Measurements from ENCODE around the gene ADAMTS17.

The ADAMTS17 gene

DNA sequence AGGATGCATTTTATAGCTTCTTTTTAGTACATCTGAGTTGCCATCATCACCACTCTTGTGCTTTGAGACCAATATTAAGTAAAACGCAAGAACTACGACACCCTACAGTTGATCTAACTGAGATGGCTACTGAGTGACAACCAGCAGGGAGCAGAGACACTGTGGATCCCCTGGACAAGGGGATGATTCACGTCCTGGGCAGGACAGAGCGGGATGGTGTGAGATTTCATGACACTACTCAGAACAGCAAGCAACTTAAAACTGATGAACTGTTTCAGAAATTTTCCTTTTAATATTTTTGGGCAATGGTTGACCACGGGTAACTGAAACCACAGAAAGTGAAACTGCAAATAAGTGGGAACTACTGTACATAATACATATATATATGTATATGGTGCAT lies 299.2 kb downstream of the ADAMTS17 start:
- TF ChIP-seq, protein P1, sequence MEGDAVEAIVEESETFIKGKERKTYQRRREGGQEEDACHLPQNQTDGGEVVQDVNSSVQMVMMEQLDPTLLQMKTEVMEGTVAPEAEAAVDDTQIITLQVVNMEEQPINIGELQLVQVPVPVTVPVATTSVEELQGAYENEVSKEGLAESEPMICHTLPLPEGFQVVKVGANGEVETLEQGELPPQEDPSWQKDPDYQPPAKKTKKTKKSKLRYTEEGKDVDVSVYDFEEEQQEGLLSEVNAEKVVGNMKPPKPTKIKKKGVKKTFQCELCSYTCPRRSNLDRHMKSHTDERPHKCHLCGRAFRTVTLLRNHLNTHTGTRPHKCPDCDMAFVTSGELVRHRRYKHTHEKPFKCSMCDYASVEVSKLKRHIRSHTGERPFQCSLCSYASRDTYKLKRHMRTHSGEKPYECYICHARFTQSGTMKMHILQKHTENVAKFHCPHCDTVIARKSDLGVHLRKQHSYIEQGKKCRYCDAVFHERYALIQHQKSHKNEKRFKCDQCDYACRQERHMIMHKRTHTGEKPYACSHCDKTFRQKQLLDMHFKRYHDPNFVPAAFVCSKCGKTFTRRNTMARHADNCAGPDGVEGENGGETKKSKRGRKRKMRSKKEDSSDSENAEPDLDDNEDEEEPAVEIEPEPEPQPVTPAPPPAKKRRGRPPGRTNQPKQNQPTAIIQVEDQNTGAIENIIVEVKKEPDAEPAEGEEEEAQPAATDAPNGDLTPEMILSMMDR (IDR thresholded peaks at IDR 0.05; ENCODE audit: low read depth, low read length): no peak
- Histone ChIP-seq H3K27me3 (ENCODE audit: insufficient read depth, low read depth, severe bottlenecking) (peaks cover 10% of the 10 kb centered on the region), H3K27ac (no peak overlapping the region), H3K36me3 (no peaks in the 10 kb centered on the region), H3K9me3 (ENCODE audit: severe bottlenecking) (no peaks in the 10 kb centered on the region), H3K4me3 (ENCODE audit: low read depth, low read length) (no peak overlapping the region)
- no peak for DNase-seq

DNA sequence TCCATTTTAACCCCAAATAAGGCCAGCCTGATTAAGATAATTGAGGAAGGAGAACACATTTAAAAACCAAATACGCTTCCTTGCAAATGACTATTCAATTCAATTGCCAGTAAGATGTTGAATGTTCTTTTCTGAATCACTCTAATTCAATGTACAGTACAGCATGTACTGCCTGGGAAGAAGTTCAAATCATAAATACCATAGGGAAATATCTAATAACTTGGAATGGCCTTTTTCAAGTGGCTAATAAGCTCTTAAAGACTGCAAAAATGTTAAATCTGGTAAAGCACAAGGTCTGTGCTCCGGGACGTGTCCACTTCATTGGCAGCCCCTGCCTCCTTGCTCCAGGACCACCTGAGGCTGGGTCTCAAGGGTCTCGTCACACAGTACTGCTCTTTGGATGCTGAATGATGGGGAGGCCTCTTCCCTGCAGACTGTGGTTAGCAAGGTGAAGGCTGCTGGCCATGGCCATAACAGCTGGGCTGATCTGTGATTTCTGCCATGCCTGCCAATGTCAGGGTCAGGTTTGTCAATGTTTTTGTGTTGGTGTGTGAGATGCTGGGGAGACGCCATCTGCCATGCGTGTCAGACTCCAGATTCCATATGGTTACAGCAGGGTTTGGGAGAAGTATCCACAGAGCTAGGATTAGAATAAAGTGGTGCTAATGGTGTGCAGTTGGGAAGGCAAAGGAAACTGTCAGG lies 300.5 kb downstream of the ADAMTS17 start:
- H3K9me3 ChIP-seq (ENCODE audit: severe bottlenecking): no peaks in the 10 kb centered on the region
- TF ChIP-seq, protein P1 (IDR thresholded peaks at IDR 0.05; ENCODE audit: low read depth, low read length): no peak
- DNase-seq: no peak
- peaks cover 14% of the 10 kb centered on the region for H3K27me3 ChIP-seq (ENCODE audit: insufficient read depth, low read depth, severe bottlenecking)
- H3K4me3 ChIP-seq (ENCODE audit: low read depth, low read length): no peak overlapping the region
- H3K36me3 ChIP-seq: no peaks in the 10 kb centered on the region
- no peak overlapping the region for H3K27ac ChIP-seq

DNA sequence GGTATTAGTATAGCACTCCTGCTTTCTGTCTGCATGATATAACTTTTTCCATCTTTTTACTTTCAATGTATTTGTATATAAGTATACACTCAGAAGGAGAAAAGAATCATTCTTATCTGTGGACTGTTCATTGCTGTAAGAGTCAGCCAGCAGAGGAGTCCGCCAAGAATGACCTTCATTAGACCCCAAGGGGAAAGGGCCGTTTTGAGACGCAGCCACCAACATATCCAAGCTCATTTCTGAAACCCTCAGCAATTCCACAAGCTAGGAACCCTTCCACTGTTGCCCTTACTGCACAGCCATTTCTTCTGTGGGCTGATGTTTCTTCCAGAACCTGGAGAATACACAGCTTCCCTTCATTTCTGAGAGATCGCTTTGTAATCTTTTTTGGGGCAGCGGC lies 301.8 kb downstream of the ADAMTS17 start:
- no peaks in the 10 kb centered on the region for H3K9me3 ChIP-seq (ENCODE audit: severe bottlenecking)
- H3K36me3 ChIP-seq: no peaks in the 10 kb centered on the region
- peaks cover 19% of the 10 kb centered on the region for H3K27me3 ChIP-seq (ENCODE audit: insufficient read depth, low read depth, severe bottlenecking)
- no peak overlapping the region for H3K27ac ChIP-seq
- DNase-seq: no peak
- no peak overlapping the region for H3K4me3 ChIP-seq (ENCODE audit: low read depth, low read length)
- TF ChIP-seq, protein P1 (IDR thresholded peaks at IDR 0.05; ENCODE audit: low read depth, low read length): no peak

DNA sequence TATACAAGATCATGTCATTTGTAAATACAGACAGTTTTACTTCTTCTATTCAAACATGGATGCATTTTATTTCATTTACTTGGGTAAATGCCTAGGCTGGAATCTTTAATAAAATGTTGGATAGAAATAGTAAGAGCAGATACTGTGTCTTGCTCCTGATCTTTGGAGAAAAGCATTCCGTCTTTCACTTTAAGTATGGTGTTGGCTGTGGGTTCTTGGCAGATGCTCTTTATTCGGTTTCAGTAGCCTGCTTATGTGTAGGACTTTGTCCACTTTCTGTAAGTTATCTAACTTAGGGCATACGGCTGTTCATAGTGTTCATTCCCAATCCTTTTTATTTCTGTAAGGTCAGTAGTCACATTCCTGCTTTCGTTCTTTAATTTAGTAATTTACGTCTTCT lies 303.0 kb downstream of the ADAMTS17 start:
- no peak overlapping the region for H3K4me3 ChIP-seq (ENCODE audit: low read depth, low read length)
- H3K27ac ChIP-seq: no peak overlapping the region
- no peaks in the 10 kb centered on the region for H3K9me3 ChIP-seq (ENCODE audit: severe bottlenecking)
- H3K36me3 ChIP-seq: no peaks in the 10 kb centered on the region
- H3K27me3 ChIP-seq (ENCODE audit: insufficient read depth, low read depth, severe bottlenecking): peaks cover 28% of the 10 kb centered on the region
- TF ChIP-seq, protein P1 (IDR thresholded peaks at IDR 0.05; ENCODE audit: low read depth, low read length): no peak
- DNase-seq: no peak

DNA sequence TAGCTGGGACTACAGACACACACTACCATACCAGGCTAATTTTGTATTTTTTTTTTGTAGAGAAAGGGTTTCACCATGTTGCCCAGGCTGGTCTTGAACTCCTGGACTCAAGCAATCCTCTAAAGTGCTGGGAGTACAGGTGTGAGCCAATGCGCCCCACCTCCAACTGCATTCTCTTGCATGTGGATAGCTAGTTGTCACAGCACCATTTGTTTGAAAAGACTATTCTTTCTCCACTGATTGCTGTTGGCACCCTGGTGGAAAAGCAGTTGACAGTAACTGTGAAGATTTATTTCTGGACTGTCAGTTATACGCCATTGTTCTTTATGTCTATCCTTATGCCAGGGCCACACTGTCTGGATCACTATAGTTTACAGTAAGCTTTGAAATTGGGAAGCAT lies 303.9 kb downstream of the ADAMTS17 start:
- Histone ChIP-seq H3K4me3 (ENCODE audit: low read depth, low read length) (no peak overlapping the region), H3K9me3 (ENCODE audit: severe bottlenecking) (no peaks in the 10 kb centered on the region), H3K36me3 (no peaks in the 10 kb centered on the region), H3K27ac (no peak overlapping the region), H3K27me3 (ENCODE audit: insufficient read depth, low read depth, severe bottlenecking) (peaks cover 25% of the 10 kb centered on the region)
- TF ChIP-seq, protein P1 (IDR thresholded peaks at IDR 0.05; ENCODE audit: low read depth, low read length): no peak
- no peak for DNase-seq

DNA sequence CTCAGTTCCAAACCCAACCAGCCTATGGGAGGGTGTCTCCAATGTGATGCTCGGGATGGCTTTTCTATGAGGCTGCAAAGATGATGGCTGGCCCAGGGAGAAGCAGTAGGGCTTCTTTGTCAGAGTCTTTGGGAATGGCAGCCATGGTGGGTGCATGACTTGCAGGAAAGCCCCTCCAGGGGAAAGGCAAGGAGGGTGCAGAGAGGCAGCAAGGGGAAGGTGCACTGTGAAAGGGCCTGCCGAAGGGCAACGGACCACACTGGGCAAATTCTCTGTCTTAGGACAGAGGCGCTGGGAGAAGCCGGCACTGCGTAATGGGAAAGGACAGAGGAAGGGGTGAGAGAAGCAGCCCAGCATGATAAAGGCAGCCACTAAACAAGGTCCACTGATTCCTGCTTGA lies 305.8 kb downstream of the ADAMTS17 start:
- TF ChIP-seq, protein P1 (IDR thresholded peaks at IDR 0.05; ENCODE audit: low read depth, low read length): no peak
- no peaks in the 10 kb centered on the region for H3K9me3 ChIP-seq (ENCODE audit: severe bottlenecking)
- no peak overlapping the region for H3K27ac ChIP-seq
- DNase-seq: no peak
- H3K4me3 ChIP-seq (ENCODE audit: low read depth, low read length): no peak overlapping the region
- peaks cover 24% of the 10 kb centered on the region for H3K27me3 ChIP-seq (ENCODE audit: insufficient read depth, low read depth, severe bottlenecking)
- no peaks in the 10 kb centered on the region for H3K36me3 ChIP-seq
